Stimulated activated CD4-positive, alpha-beta T cell treated with anti-CD3 and anti-CD28 coated beads, Interleukin-4, amount 100 ng/mL, for 4 hours (primary cell): ENCODE results near the gene PFKFB2.
"Not testable (repeated sequence)": the region's sequence is repeated elsewhere in the genome, so short reads cannot be mapped to it uniquely, and the experiment has no call there.

Experiments used
- DNase-seq, 2 experiments: peaks; one replicate each; pipeline ENCODE4 v3.0.0-alpha.2; 2020

PFKFB2 gene

GRCh38 chr1:207041397-207041796 is 11.7 kb upstream of the PFKFB2 start:
- DNase-seq = not testable (repeated sequence)

GRCh38 chr1:207045453-207045852 is 7.6 kb upstream of the PFKFB2 start:
- DNase-seq = no peak

DNA sequence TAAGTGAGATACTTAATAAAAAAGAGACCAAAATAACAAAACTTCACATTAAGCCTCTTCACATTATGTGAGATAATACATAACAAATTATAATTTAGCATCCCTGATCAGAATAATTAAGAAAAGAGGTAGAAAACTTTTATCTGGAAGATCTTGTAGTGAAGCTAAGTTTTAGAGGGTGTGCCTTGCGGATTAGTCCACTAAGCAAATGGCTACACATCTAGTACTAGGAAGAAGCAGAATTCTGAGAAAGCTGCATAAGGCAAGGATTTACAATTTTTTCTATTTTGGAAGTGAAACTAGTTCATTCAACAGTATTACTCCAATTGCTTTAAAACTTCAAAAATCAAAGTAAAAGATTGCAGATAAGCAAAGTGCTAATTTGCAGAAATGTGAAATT is 5.6 kb upstream of the PFKFB2 start:
- DNase-seq = no peak

DNA sequence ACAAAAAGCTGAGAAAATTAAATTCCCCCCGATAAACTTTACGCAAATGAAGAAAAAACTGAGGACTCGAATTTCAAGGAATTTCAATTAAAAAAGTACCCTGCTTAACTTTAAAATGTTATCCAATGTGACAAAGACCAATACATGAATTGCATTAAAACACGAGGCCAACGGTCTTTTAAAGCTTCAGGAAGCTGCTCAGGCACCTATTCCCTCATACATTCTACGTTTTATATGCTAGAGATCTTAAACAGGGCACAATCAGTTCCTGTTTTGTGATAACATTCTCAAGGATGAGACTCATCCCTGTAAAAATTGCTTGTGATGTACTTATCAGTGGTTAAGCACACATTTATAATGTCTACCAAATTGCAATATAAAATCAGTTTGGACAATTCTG is 5.0 kb upstream of the PFKFB2 start:
- DNase-seq = no peak

DNA sequence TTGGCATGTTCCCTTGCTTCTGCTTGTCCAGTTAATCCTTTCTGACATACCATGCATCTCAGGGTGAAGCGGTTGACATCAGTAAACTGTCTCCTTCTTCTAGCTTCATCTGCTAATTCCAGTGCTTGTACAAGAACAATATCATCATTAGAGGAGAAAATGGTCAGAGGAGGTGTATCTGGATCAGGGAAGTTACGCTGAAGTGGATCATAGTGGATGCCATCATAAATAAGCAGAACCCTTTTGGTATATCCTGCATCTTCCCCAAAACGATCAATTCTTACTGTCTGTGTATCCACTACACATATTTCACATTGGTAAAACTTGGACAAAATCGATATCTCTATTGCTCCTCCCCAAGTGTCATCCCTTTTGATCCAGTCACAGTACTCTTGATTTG is 4.0 kb upstream of the PFKFB2 start:
- no peak for DNase-seq

GRCh38 chr1:207049514-207049913 is 3.6 kb upstream of the PFKFB2 start:
- DNase-seq = no peak

DNA sequence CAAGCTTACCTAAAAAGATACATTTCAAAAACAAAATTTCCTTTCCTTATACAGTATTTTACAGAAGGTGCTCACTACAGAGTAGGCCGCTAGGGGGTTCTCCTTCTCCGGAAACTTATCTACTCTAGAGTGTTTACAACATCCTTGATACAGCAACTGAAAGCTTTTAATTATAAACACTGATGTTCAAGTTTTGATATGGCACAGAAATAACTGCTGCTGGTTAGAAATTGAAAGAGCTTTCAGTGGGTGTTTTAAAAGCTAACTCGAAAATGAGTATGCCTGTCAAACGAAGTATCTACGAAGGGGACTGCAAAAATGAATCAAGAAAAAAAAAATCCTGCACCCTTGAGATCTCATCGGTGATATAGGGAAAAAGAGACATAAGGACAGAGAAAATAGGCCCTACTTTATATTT is 3.1 kb upstream of the PFKFB2 start:
- peak; percentile 26 to 45 for DNase-seq

- DNase-seq = peak; percentile 85 to 87
Observed at GRCh38 chr1:207050480-207051190, 2.4 kb upstream of the PFKFB2 start.

DNA sequence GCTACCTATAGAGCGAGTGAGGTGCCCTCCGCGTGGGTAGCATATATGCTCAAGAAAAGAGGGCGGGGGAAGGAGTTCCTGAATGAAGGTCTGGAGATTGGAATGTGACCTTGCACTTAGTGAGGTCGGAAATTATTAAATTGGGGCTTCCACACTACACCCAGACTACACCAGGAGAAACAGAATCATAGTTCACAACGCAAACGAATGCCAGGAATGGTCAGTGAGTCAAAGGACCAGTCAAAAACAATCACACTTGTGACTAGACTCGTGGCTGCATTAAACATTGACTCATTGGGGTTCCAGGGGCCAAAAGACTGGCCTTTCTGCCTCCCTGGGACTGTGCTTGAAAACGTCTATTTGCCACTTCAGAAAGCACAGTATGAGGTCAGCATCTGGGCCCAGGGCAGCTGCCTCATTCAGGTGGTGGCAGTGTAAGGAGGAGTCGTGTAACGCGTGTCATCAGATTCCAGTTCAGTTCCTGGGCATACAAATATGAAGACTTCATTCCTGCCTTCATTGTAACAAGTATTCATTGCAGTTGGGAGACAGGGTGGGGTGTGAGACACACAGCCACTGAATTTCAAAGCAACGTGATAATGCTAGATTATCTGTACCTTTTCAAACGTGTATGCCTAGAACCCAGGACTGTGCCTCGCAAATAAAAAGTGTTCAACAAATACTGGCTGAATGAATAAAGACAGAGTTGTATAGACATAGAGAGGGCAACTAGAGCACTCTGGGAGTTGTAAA is 1.7 kb upstream of the PFKFB2 start, which contains the start of gene YOD1:
TSS of gene YOD1 (minus strand) at position 18 of the 753 bp plus-strand sequence. CDS start 178 bp downstream, outside the sequence.
- DNase-seq = no peak

GRCh38 chr1:207054491-207054890 is 1.4 kb downstream of the PFKFB2 start:
- no peak for DNase-seq

DNA sequence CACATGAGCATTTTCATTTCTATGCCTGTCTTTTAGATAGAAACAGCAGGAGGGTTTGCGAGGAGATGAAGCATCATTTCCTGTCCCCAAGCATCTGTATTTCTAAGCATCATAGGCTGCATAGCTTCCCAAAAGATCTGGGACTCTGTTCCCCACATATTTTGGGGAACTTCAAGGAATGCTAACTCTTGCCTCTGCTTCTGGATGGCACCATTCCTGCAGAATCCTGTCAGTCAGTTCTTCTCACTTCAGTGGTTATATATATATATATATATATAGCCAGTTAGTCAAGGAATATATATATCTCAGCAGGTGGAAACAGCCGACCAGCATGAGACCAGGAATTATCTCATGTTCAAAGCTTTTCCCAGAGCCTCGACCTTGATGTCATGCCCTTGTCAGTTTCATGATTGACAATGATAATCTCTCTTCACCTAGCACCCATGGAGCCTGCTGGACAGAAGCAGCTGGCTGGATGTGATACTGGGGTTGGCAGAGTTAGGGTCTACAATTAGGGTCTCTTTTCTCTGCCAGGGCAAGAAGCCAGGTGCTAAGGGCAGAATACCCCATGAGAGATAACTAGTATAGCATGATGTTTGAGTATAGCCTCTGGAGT is 2.4 kb downstream of the PFKFB2 start:
- no peak for DNase-seq

DNA sequence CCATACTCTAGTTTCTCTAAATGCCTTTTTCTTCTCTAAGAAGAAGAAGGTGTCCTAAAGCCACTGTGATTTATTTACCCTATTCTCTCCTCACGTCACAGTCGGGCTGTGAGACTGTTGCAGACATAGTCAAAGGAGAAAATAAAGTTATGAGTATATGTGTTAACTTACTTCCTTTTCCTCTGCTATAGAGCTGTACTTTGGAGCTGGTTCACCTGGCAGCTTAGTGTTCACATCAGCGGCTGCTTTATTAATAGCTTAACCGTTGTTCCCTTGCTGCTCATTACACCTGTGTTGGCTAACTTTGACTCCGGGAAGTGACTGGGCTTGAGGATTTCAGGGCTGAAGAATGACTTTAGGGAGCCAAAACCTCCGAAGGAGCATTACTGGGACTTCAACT is 3.6 kb downstream of the PFKFB2 start:
- no peak for DNase-seq

GRCh38 chr1:207058252-207058651 is 5.2 kb downstream of the PFKFB2 start:
- no peak for DNase-seq

- no peak for DNase-seq
Observed at GRCh38 chr1:207058878-207059867, 6.1 kb downstream of the PFKFB2 start.

DNA sequence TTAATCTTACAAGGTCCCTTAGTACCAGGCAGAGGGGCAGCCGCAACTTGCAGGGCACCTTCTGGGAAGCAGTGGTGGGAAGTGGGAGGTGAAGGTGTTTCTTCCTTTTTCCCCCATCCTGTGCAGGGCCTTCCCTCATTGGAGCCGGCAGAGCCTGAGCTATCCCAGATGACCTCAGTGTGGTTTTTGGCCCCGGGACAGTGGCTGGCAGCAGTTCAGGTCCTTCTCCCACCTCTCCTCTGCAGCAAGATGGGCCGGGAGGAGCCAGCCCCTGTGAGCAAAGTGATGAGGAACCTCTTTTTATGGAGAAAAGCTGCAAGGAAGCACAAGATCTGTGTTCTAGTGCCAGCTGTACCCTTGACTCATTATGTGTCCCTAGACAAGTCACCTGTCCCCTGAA is 6.8 kb downstream of the PFKFB2 start:
- DNase-seq = no peak

DNA sequence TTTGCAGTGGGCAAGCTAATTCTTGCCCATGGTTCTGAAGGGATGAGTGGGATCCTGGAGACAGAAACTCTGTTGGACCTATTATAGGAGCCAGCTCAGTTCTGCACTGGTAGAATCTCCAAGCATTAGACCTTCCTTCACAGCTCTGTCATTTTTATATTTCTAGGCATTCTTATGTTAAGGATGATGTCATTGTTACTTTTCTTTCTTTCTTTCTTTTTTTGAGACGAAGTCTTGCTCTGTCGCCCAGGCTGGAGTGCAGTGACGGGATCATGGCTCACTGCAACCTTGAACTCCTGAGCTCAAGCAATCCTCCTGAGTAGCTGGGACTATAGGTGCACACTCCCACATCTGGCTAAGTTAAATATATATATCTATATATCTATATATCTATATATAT is 7.5 kb downstream of the PFKFB2 start:
- DNase-seq = no peak

DNA sequence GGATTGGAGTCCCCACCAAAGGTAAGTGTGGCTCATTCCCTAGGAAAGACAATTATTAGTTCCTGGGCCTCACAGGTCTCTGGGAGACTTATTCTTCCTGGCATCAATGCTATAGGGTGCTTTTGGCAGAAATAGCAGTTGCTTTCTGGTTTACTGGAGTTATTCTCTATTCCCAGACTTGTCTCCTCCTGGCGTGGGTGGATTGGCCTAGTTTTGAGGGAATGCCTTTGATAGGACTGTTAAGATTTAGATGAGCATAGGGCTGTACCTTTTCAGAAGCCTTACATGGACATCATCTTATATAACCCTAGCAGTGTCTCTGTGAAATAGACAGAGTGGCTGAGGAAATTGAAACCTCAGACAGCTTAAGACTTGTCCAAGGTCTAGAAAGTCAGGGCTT is 9.0 kb downstream of the PFKFB2 start:
- DNase-seq = no peak

DNA sequence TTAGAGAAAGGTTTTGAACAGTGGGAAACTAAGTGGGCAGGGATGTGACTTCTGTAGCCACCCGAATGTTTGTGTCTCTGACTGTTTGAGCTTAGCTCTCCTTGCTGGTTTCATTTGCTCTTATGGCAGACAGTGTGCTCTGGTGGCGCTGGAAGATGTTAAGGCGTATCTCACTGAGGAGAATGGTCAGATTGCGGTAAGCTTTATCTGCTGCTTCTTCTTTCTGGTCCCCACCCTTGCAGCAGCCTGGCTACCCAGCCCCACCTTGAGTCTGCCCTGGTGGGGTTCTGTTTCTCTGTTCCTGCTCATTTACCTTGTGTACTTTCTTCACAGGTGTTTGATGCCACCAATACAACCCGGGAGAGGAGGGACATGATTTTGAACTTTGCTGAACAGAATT is 9.9 kb downstream of the PFKFB2 start:
- DNase-seq = no peak

DNA sequence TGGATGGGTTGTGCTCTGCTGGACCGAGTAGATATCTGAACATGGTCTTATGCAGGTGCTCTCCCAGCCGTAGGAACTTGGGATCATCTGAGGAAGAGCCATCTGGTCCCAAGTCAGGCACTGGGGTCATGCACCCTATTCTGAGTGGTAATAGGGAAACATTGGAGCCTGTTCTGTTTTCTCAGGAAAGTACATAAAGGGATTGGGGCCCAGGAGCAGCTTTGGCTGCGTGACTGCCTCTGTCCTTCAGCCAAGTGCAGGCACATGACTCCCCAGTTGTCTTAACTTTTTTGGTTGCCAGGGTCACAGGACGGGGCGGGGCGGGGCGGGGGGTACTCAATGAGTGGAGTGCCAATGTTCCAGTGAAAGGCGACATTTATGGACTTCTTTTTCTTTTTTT is 11.5 kb downstream of the PFKFB2 start:
- no peak for DNase-seq

DNA sequence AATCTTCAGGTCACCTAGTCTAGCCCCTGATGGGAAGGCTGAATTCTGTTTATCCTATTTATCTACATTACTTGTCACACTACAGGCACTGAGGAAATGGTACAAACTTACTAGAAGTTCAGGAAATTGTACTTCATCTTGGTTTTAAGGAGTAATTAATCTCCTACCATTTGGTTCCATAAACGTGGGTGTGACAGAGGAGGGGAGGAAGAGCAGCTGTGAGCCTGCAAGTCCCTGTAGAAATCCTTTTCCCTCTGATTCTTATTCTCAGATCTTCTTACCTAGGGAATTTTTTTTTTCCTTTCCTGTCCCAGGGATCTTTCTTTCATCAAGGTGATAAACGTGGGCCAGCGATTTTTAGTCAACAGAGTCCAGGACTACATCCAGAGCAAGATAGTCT is 14.1 kb downstream of the PFKFB2 start:
- DNase-seq = no peak

- DNase-seq = no peak
Observed at GRCh38 chr1:207067665-207068064, 14.6 kb downstream of the PFKFB2 start.

DNA sequence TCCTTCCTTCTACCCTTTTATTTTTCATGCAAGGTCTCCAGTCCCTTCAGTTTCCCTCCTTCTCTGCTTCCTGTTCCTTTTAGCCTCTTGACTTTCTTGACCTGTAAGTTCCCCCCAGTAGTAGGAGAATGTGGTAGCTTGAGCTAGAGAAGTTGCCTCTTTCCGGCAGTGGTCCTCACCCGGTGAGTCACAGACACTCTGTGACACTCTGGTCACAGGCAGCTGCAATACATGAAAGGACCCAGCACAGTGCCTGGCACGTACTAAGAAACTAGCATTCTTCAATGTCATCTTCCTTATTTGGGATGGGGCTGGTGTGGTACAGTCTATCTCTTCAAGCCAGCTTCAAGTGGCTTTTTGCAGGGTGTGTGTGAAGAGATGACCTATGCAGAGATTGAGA is 16.0 kb downstream of the PFKFB2 start:
- no peak for DNase-seq
